ENCODE measurements around the gene LTBP2.
"Not testable (repeated sequence)": the region's sequence is repeated elsewhere in the genome, so short reads cannot be mapped to it uniquely, and the experiment has no call there.

LTBP2 gene

GRCh38 chr14:74459976-74460375 lies 152.1 kb downstream of the LTBP2 start:
- no peak for DNase-seq (ENCODE audit: low read depth)
- no peak for TF ChIP-seq CTCF (conservative IDR thresholded peaks at IDR 0.05; ENCODE audit: control insufficient read depth, insufficient read depth, low read depth, low read length)

DNA sequence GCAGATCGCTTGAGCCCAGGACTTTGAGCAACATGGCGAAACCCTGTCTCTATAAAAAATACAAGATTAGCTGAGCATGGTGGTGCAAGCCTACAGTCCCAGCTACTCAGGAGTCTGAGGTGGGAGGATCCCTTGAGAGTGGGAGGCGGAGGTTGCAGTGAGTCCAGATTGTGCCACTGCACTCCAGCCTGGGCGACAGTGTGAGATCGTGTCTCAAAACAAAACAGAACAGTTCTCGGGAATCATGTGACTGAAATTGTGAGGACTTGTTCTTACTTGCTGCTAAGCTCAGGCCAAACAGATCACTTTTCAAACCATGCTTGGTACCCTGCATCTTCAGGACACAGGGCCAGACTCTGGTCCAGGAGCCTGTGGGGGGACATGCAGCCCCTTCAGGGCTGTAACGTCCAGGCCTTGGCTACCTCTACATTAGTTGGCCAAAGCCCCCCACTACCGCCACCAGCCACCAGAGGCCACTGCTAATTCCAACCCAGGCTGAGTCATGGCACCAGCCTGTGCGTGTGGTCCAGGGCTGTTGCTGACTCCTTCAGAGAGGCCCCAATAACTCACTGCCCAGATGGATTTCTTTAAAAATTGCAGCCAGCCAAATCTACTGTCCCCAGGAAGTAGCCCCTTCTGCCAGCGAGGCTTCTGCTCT lies 152.6 kb downstream of the LTBP2 start:
- DNase-seq (ENCODE audit: low read depth), result peak; percentile 75
- no peak overlapping the region for H3K4me3 ChIP-seq (ENCODE audit: control insufficient read depth, low read depth, low read length)
- peak; percentile 81 for TF ChIP-seq CTCF (conservative IDR thresholded peaks at IDR 0.05; ENCODE audit: control insufficient read depth, insufficient read depth, low read depth, low read length)

More at GRCh38 chr14:74459976-74460375, 152.1 kb downstream of the LTBP2 start:
- H3K4me3 ChIP-seq (ENCODE audit: control insufficient read depth, low read depth, low read length), result no peak overlapping the region

DNA sequence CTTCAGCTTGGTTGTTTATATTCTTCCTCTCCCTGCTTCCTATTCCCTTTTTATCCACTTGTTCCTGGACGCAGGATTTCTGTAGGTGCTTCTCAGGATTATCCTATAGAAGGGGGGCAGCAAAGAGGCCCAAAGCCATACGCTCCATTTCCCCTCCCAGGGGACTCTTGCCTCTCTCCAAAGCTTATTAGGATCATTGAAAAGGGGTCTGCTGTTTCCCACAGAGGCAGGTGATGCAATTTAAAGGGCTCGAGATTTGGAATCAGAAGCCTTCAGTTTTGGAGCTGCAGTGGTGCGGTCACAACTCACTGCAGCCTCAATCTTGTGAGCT lies 154.5 kb downstream of the LTBP2 start:
- TF ChIP-seq CTCF (conservative IDR thresholded peaks at IDR 0.05; ENCODE audit: control insufficient read depth, insufficient read depth, low read depth, low read length), result no peak
- no peak overlapping the region for H3K4me3 ChIP-seq (ENCODE audit: control insufficient read depth, low read depth, low read length)
- DNase-seq (ENCODE audit: low read depth), result no peak

DNA sequence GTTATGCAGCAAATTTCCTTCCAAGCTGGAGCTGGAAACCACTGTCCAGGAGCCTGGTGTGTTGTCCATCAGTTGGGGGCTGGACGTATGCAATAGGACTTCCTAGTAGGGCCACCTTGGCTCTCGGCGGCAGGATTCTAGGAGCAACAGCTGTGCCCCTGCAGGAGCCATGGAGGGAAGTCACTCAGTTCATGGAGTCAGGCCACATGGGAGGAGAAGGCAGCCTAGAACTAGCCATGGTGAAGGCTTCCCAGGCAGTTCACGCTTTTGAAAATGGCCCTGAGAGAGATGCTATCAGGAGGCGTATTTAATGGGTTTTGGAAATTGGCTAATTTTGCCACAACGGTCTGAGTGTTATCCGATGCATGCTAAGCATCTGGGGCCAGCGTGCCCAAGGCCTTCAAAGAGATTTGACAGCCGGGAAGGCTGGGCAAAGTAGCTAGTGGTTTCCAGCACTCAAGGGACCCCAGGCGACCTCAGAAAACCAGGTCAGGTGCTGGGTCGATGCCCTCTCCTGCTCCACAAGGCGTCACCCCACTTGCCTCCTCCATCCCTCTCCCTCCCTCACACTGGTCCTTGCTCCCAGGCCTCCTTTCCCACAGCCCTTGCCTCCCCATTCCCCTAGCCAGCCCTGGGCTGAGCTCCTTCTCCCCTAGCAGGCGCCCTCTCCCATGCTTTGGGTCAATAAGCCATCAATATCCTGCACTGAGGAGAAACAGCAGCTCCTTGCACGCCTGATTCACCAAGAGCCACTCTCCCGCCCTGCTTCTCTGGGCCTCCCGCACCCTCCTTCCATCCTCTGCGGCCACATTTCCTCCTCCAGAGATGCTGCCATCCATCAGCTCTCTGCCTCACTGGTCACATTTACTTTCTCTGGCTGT lies 155.1 kb downstream of the LTBP2 start:
- DNase-seq (ENCODE audit: low read depth), result no peak
- no peak for TF ChIP-seq CTCF (conservative IDR thresholded peaks at IDR 0.05; ENCODE audit: control insufficient read depth, insufficient read depth, low read depth, low read length)

GRCh38 chr14:74454397-74454796 lies 157.6 kb downstream of the LTBP2 start:
- H3K4me3 ChIP-seq (ENCODE audit: control insufficient read depth, low read depth, low read length); DNase-seq (ENCODE audit: low read depth): not testable (repeated sequence)

More for the DNA sequence above, 155.1 kb downstream of the LTBP2 start:
- H3K4me3 ChIP-seq (ENCODE audit: control insufficient read depth, low read depth, low read length), result no peak overlapping the region

Data from fibroblast of mammary gland (primary cell).